ENCODE measurements around the gene KCNQ1.

The KCNQ1 gene

DNA sequence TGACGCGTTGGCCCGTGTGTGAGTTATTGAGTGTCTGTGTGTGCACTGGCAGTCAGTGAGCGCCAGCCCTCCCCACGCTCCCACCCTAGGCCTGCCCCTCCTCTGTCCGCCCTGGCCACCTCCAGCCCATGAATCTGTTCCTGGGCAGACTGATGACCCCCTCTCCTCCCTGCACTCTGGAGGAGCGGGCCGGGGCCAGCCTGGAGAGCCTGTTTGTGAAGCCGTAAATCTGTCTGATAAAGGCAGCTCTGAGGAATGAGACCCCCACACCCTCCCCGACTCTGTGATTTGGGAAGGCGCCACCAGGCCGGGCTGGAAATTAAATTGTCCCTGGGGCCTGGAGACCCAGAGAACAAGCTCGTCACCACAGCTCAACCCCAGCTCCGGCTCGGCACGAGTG lies 35.7 kb upstream of the KCNQ1 start:
- TF ChIP-seq ARNTL (CRISPR knock-in tag; IDR thresholded peaks at IDR 0.05; ENCODE audit: borderline replicate concordance, low read depth): no peak
- TF ChIP-seq, protein P1, sequence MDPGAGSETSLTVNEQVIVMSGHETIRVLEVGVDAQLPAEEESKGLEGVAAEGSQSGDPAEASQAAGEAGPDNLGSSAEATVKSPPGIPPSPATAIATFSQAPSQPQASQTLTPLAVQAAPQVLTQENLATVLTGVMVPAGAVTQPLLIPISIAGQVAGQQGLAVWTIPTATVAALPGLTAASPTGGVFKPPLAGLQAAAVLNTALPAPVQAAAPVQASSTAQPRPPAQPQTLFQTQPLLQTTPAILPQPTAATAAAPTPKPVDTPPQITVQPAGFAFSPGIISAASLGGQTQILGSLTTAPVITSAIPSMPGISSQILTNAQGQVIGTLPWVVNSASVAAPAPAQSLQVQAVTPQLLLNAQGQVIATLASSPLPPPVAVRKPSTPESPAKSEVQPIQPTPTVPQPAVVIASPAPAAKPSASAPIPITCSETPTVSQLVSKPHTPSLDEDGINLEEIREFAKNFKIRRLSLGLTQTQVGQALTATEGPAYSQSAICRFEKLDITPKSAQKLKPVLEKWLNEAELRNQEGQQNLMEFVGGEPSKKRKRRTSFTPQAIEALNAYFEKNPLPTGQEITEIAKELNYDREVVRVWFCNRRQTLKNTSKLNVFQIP (CRISPR knock-in tag; IDR thresholded peaks at IDR 0.05; ENCODE audit: borderline replicate concordance, low read depth): no peak
- TF ChIP-seq ZC3H10 (CRISPR knock-in tag; IDR thresholded peaks at IDR 0.05): no peak
- TF ChIP-seq ISL1 (CRISPR knock-in tag; IDR thresholded peaks at IDR 0.05): no peak
- no peak for TF ChIP-seq PPARA (CRISPR knock-in tag; IDR thresholded peaks at IDR 0.05; ENCODE audit: borderline replicate concordance)
- no peak for TF ChIP-seq SNAI2 (CRISPR knock-in tag; IDR thresholded peaks at IDR 0.05)
- TF ChIP-seq ZFP3 (CRISPR knock-in tag; IDR thresholded peaks at IDR 0.05): no peak
- no peak for TF ChIP-seq RARB (CRISPR knock-in tag; IDR thresholded peaks at IDR 0.05)
- TF ChIP-seq, protein P2, sequence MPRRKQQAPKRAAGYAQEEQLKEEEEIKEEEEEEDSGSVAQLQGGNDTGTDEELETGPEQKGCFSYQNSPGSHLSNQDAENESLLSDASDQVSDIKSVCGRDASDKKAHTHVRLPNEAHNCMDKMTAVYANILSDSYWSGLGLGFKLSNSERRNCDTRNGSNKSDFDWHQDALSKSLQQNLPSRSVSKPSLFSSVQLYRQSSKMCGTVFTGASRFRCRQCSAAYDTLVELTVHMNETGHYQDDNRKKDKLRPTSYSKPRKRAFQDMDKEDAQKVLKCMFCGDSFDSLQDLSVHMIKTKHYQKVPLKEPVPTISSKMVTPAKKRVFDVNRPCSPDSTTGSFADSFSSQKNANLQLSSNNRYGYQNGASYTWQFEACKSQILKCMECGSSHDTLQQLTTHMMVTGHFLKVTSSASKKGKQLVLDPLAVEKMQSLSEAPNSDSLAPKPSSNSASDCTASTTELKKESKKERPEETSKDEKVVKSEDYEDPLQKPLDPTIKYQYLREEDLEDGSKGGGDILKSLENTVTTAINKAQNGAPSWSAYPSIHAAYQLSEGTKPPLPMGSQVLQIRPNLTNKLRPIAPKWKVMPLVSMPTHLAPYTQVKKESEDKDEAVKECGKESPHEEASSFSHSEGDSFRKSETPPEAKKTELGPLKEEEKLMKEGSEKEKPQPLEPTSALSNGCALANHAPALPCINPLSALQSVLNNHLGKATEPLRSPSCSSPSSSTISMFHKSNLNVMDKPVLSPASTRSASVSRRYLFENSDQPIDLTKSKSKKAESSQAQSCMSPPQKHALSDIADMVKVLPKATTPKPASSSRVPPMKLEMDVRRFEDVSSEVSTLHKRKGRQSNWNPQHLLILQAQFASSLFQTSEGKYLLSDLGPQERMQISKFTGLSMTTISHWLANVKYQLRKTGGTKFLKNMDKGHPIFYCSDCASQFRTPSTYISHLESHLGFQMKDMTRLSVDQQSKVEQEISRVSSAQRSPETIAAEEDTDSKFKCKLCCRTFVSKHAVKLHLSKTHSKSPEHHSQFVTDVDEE (CRISPR knock-in tag; IDR thresholded peaks at IDR 0.05): no peak
- no peak for TF ChIP-seq CSDC2 (CRISPR knock-in tag; IDR thresholded peaks at IDR 0.05)
- no peak for TF ChIP-seq GLIS3 (CRISPR knock-in tag; IDR thresholded peaks at IDR 0.05)
- no peak for TF ChIP-seq TOX (CRISPR knock-in tag; IDR thresholded peaks at IDR 0.05; ENCODE audit: borderline replicate concordance)
- TF ChIP-seq ZNF565 (CRISPR knock-in tag; conservative IDR thresholded peaks at IDR 0.05; ENCODE audit: low read depth): no peak
- no peak for TF ChIP-seq PATZ1 (CRISPR knock-in tag; IDR thresholded peaks at IDR 0.05; ENCODE audit: borderline replicate concordance)
- TF ChIP-seq BACH2 (CRISPR knock-in tag; IDR thresholded peaks at IDR 0.05; ENCODE audit: borderline replicate concordance): no peak
- no peak for TF ChIP-seq ZFP30 (CRISPR knock-in tag; IDR thresholded peaks at IDR 0.05)
- TF ChIP-seq ESRRG (CRISPR knock-in tag; IDR thresholded peaks at IDR 0.05): no peak
- no peak for TF ChIP-seq ZNF70 (CRISPR knock-in tag; IDR thresholded peaks at IDR 0.05)
- ATAC-seq: no peak

DNA sequence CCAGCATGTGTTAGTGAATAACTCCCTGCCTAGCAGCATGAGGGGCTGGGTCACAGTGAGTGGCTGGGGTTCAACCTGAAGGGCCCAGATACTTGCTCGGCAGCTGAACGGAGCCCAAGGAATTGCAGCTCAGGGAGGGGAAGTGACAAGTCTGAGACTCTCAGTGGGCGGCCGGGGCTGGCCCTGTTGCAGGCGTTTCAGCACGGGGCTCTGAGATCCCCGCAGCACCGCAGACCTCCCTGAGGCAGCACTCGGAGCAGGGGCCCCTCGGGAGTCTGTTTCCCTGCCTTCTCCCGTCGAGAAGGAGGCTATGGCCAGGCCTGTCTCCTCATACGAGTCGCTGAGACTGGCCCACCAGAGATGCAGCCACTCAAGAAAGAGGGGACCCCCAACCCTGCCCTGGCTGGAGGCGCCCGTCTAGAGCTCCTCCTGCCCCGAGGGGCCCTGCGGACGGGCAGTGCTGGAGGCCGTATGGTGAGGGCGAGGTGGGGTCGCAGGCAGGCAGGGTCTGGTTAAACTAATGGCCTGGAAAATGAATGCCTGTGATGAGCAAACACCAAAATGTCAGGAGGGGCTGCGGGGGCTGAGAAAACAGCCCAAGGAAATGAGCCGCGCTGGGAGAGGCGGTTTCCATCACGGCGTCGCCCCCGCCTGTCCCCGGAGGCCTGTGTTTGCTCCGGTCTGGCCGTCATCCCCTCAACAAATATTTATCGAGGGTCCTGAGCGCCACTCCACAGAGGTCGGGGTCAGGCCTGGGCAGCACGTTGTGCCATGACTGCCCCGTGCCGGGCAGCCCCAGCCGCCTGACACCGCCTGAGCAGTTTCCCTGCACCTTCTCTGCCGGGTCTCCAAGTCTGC lies 35.0 kb upstream of the KCNQ1 start:
- no peak for ATAC-seq

More for the DNA sequence above, 35.0 kb upstream of the KCNQ1 start:
- TF ChIP-seq ZNF565 (CRISPR knock-in tag; conservative IDR thresholded peaks at IDR 0.05; ENCODE audit: low read depth) (no peak), CSDC2 (CRISPR knock-in tag; IDR thresholded peaks at IDR 0.05) (no peak), CSRNP3 (CRISPR knock-in tag; IDR thresholded peaks at IDR 0.05) (no peak), TCF4 (CRISPR knock-in tag; IDR thresholded peaks at IDR 0.05; ENCODE audit: borderline replicate concordance) (no peak), ISL1 (CRISPR knock-in tag; IDR thresholded peaks at IDR 0.05) (no peak), ZFP30 (CRISPR knock-in tag; IDR thresholded peaks at IDR 0.05) (no peak), ZC3H10 (CRISPR knock-in tag; IDR thresholded peaks at IDR 0.05) (no peak), ZFP3 (CRISPR knock-in tag; IDR thresholded peaks at IDR 0.05) (no peak), CREB5 (CRISPR knock-in tag; IDR thresholded peaks at IDR 0.05; ENCODE audit: low read depth) (no peak), TOX (CRISPR knock-in tag; IDR thresholded peaks at IDR 0.05; ENCODE audit: borderline replicate concordance) (no peak), PPARA (CRISPR knock-in tag; IDR thresholded peaks at IDR 0.05; ENCODE audit: borderline replicate concordance) (no peak), ARNTL (CRISPR knock-in tag; IDR thresholded peaks at IDR 0.05; ENCODE audit: borderline replicate concordance, low read depth) (no peak), PATZ1 (CRISPR knock-in tag; IDR thresholded peaks at IDR 0.05; ENCODE audit: borderline replicate concordance) (no peak), ZNF70 (CRISPR knock-in tag; IDR thresholded peaks at IDR 0.05) (no peak)
- TF ChIP-seq, protein P2 (CRISPR knock-in tag; IDR thresholded peaks at IDR 0.05): no peak
- TF ChIP-seq, protein P1 (CRISPR knock-in tag; IDR thresholded peaks at IDR 0.05; ENCODE audit: borderline replicate concordance, low read depth): no peak

All from SK-N-SH treated with all-trans-retinoic acid at 6 μM for 48 hours (cell line).